H1 (cell line): ENCODE measurements around the gene PAX3. TPM values are rescaled to one million over a fixed set of nuclear protein-coding genes. Genes with fewer than 3 reads are reported as not detected.

Experiments
- ASH2L ChIP-seq: fragments of 200-600, 300-600 bp; sonication (generic); IDR thresholded peaks from one replicate; pipeline ENCODE4 v1.7.1; 2017; ENCODE audit warnings: low read length
- ATF3 ChIP-seq: IDR thresholded peaks from 2 replicates; pipeline ENCODE4 v1.6.1; 2011; ENCODE audit warnings: low read depth, mild to moderate bottlenecking, low read length; ENCODE audit not compliant: insufficient read depth
- BACH1 ChIP-seq: IDR thresholded peaks from 2 replicates; pipeline ENCODE4 v1.6.1; 2012; ENCODE audit warnings: low read length, improper control_type of control experiment
- CHD2 ChIP-seq: IDR thresholded peaks from 2 replicates; pipeline ENCODE4 v1.6.1; 2012; ENCODE audit warnings: low read length, improper control_type of control experiment
- GABPA ChIP-seq: IDR thresholded peaks from 2 replicates; pipeline ENCODE4 v1.6.1; 2011; ENCODE audit warnings: mild to moderate bottlenecking, low read length, moderate library complexity, borderline replicate concordance; ENCODE audit not compliant: insufficient read depth
- GTF2F1 ChIP-seq: IDR thresholded peaks from 2 replicates; pipeline ENCODE4 v1.6.1; 2012; ENCODE audit warnings: low read depth, low read length, improper control_type of control experiment, borderline replicate concordance
- HDAC6 ChIP-seq: IDR thresholded peaks from one replicate; pipeline ENCODE4 v1.7.1; 2012; ENCODE audit warnings: low read depth, mild to moderate bottlenecking, inconsistent platforms, low read length, moderate library complexity
- KDM1A ChIP-seq: fragments of 200-600, 300-600 bp; sonication (generic); IDR thresholded peaks from 2 replicates; pipeline ENCODE4 v1.7.1; 2016; ENCODE audit warnings: mild to moderate bottlenecking, low read length, borderline replicate concordance
- MAFK ChIP-seq: IDR thresholded peaks from 2 replicates; pipeline ENCODE4 v1.6.1; 2012; ENCODE audit warnings: low read depth, mild to moderate bottlenecking, improper control_type of control experiment, low read length
- RNF2 ChIP-seq: fragments of 200-900, 300-1000 bp; sonication (generic); IDR thresholded peaks from 2 replicates; pipeline ENCODE4 v1.7.1; 2016; ENCODE audit warnings: borderline replicate concordance, low read depth, mild to moderate bottlenecking, antibody characterized with exemption, low read length; ENCODE audit not compliant: poor library complexity, severe bottlenecking; ENCODE audit errors: missing control alignments
- TBP ChIP-seq: IDR thresholded peaks from 2 replicates; pipeline ENCODE4 v1.6.1; 2011; ENCODE audit warnings: low read depth, low read length, improper control_type of control experiment
- ZNF274 ChIP-seq: IDR thresholded peaks from 2 replicates; pipeline ENCODE4 v1.7.0; 2012; ENCODE audit warnings: low read length, borderline replicate concordance; ENCODE audit errors: extremely low read depth
- polyA plus RNA-seq, 7 experiments: library from polyadenylated mRNA; depleted of rRNA in 3 of 7; stranded (reverse) in 5 of 7; unstranded in 2 of 7; fragments of >200 nt in 5 of 7; fragments of 200-250 nt in 2 of 7; gene quantifications; 1 replicate in 5 of 7; 2 replicates in 1 of 7; 4 replicates in 1 of 7; pipeline versions ENCODE4 v1.2.1 to v1.2.3, GENCODE V29; 2011 to 2013; ENCODE audit warnings: missing spikeins in 2 of 7, mixed read lengths in 2 of 7
- total RNA-seq: library from RNA; stranded (reverse); fragmentation: NEBNext Ultra II Directional; extraction: Animal tissue kit (Norgen Biotek cat#: 25700); gene quantifications from 2 replicates; pipeline ENCODE4 v1.2.1, GENCODE V29; 2021

The PAX3 gene
- total and polyA plus RNA-seq, 2 of the 8 experiments (the other 6 are each of a cell fraction or from before 2014, with no cell fraction given), result 0.33 TPM; not detected in 1

DNA sequence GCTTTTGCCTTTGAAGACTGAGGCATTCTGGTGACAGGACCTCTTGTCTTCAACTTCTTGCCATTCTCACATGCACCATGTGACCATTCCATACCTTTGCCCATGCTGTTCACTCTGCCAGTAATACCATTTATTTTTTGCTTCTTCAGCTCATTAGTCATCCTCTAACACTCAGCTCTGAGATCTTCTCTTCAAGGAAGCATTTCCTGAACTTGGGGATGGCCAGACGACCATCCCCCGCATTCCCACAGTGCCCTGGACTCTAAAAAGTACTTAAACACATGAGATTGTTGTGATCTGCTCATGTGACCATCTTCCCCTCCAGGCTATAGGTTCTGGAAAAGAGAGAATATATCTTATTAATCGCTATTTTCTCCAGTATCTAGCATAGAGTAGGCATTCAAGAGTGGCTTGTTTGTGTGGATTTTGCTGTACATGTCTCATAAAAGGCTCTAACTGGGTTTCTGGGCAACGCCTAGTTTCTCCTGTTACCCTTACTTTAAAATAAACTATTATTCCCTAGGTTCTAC, 33.9 kb downstream of the PAX3 start (continued):
- TF ChIP-seq ZNF274, result no peak
- no peak for TF ChIP-seq MAFK
- TF ChIP-seq ASH2L, result no peak
- no peak for TF ChIP-seq KDM1A
- no peak for TF ChIP-seq HDAC6
- TF ChIP-seq CHD2, result no peak
- TF ChIP-seq BACH1, result no peak
- no peak for TF ChIP-seq TBP
- no peak for TF ChIP-seq ATF3
- TF ChIP-seq GTF2F1, result no peak
- TF ChIP-seq RNF2, result no peak
- no peak for TF ChIP-seq GABPA
